WTC11 (cell line): ENCODE results near the gene URM1. TPM values are rescaled to one million over a fixed set of nuclear protein-coding genes. Genes with fewer than 3 reads are reported as not detected.
"Not testable (repeated sequence)": the region's sequence is repeated elsewhere in the genome, so short reads cannot be mapped to it uniquely, and the experiment has no call there.

Experiments used
- ATAC-seq: fragments of 200-7000 bp; cut with Tn5 transposase; 2 replicates; pipeline ENCODE4 v1.10.0; 2021; ENCODE audit warnings: mild to moderate bottlenecking, moderate library complexity
- CTCF ChIA-PET: fragments of 300-600 bp; sonication (Branson Sonifier 250); formaldehyde crosslinking; loops from one replicate; lab custom pipeline; 2021; ENCODE audit warnings: antibody characterized with exemption; lab: Charles Lee
- POLR2A ChIA-PET: fragments of 350-600 bp; sonication (Branson Sonifier 250); formaldehyde crosslinking; loops from one replicate; lab custom pipeline; 2021; ENCODE audit warnings: antibody characterized with exemption; lab: Charles Lee
- DNase-seq: peaks from one replicate; pipeline ENCODE4 v3.0.0; 2021; ENCODE audit warnings: low spot score
- H3K27ac Mint-ChIP-seq: 2 replicates; pipeline ENCODE4 v1.8.0; 2021; ENCODE audit warnings: mixed read lengths
- H3K27me3 Mint-ChIP-seq: 2 replicates; pipeline ENCODE4 v1.8.0; 2021; ENCODE audit warnings: low read depth, mild to moderate bottlenecking, moderate library complexity, mixed read lengths
- H3K36me3 Mint-ChIP-seq: 2 replicates; pipeline ENCODE4 v1.8.0; 2021; ENCODE audit warnings: mixed read lengths
- H3K4me1 Mint-ChIP-seq: 2 replicates; pipeline ENCODE4 v1.8.0; 2022; ENCODE audit warnings: mixed read lengths
- H3K4me3 Mint-ChIP-seq: 2 replicates; pipeline ENCODE4 v1.8.0; 2021; ENCODE audit warnings: mild to moderate bottlenecking, moderate library complexity, mixed read lengths
- H3K9me3 Mint-ChIP-seq: 2 replicates; pipeline ENCODE4 v1.8.0; 2021; ENCODE audit warnings: mixed read lengths
- CTCF ChIP-seq: fragments of 200-600 bp; IDR thresholded peaks from 2 replicates; pipeline ENCODE4 v1.8.0; 2022; ENCODE audit warnings: antibody characterized with exemption
- ETV6 ChIP-seq: sonication (generic); formaldehyde crosslinking; IDR thresholded peaks from 2 replicates; pipeline ENCODE4 v1.8.1; 2022; ENCODE audit warnings: mild to moderate bottlenecking, missing genetic modification reagents
- NFATC4 ChIP-seq: fragments of 250-450 bp; sonication (Bioruptor Pico); IDR thresholded peaks from 2 replicates; pipeline ENCODE4 v1.9.0; 2021; ENCODE audit warnings: mild to moderate bottlenecking
- SP1 ChIP-seq: sonication (generic); formaldehyde crosslinking; conservative IDR thresholded peaks from 2 replicates; pipeline ENCODE4 v1.8.1; 2022; ENCODE audit warnings: missing genetic modification reagents
- STAT6 ChIP-seq: sonication (generic); formaldehyde crosslinking; conservative IDR thresholded peaks from 2 replicates; pipeline ENCODE4 v1.8.1; 2023; ENCODE audit warnings: mild to moderate bottlenecking, low read depth, missing genetic modification reagents, moderate library complexity
- ZNF121 ChIP-seq: sonication (generic); formaldehyde crosslinking; IDR thresholded peaks from 2 replicates; pipeline ENCODE4 v1.8.0; 2023; ENCODE audit warnings: missing genetic modification reagents
- total RNA-seq: library from RNA; stranded (reverse); gene quantifications from 3 replicates; pipeline ENCODE4 v1.2.3, GENCODE V29; 2021
- TF ChIP-seq, protein P1 (sequence below): sonication (generic); formaldehyde crosslinking; IDR thresholded peaks from 2 replicates; pipeline ENCODE4 v1.8.1; 2023; ENCODE audit warnings: mild to moderate bottlenecking, missing genetic modification reagents
- TF ChIP-seq, protein P2 (sequence below): sonication (generic); formaldehyde crosslinking; IDR thresholded peaks from 2 replicates; pipeline ENCODE4 v1.8.1; 2022; ENCODE audit warnings: low read depth, missing genetic modification reagents, borderline replicate concordance
- TF ChIP-seq, protein P3 (sequence below): fragments of 250-450 bp; sonication (Bioruptor Pico); IDR thresholded peaks from 2 replicates; pipeline ENCODE4 v1.9.0; 2021; ENCODE audit warnings: mild to moderate bottlenecking
- TF ChIP-seq, protein P4 (sequence below): sonication (generic); formaldehyde crosslinking; IDR thresholded peaks from 2 replicates; pipeline ENCODE4 v1.8.1; 2022; ENCODE audit warnings: mild to moderate bottlenecking, missing genetic modification reagents, moderate library complexity, borderline replicate concordance
- TF ChIP-seq, protein P5 (sequence below): fragments of 250-450 bp; sonication (Bioruptor Pico); IDR thresholded peaks from 2 replicates; pipeline ENCODE4 v1.8.0; 2021; ENCODE audit warnings: mild to moderate bottlenecking

URM1 gene
- total RNA-seq, 1 experiment from 2014 or later: 67.9 TPM

- TF ChIP-seq STAT6 (CRISPR knock-in tag): no peak
- TF ChIP-seq, protein P1, sequence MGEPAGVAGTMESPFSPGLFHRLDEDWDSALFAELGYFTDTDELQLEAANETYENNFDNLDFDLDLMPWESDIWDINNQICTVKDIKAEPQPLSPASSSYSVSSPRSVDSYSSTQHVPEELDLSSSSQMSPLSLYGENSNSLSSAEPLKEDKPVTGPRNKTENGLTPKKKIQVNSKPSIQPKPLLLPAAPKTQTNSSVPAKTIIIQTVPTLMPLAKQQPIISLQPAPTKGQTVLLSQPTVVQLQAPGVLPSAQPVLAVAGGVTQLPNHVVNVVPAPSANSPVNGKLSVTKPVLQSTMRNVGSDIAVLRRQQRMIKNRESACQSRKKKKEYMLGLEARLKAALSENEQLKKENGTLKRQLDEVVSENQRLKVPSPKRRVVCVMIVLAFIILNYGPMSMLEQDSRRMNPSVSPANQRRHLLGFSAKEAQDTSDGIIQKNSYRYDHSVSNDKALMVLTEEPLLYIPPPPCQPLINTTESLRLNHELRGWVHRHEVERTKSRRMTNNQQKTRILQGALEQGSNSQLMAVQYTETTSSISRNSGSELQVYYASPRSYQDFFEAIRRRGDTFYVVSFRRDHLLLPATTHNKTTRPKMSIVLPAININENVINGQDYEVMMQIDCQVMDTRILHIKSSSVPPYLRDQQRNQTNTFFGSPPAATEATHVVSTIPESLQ: no peak
- no peak for TF ChIP-seq NFATC4 (CRISPR knock-in tag)
- TF ChIP-seq, protein P2, sequence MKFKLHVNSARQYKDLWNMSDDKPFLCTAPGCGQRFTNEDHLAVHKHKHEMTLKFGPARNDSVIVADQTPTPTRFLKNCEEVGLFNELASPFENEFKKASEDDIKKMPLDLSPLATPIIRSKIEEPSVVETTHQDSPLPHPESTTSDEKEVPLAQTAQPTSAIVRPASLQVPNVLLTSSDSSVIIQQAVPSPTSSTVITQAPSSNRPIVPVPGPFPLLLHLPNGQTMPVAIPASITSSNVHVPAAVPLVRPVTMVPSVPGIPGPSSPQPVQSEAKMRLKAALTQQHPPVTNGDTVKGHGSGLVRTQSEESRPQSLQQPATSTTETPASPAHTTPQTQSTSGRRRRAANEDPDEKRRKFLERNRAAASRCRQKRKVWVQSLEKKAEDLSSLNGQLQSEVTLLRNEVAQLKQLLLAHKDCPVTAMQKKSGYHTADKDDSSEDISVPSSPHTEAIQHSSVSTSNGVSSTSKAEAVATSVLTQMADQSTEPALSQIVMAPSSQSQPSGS (CRISPR knock-in tag): no peak
- TF ChIP-seq, protein P3, sequence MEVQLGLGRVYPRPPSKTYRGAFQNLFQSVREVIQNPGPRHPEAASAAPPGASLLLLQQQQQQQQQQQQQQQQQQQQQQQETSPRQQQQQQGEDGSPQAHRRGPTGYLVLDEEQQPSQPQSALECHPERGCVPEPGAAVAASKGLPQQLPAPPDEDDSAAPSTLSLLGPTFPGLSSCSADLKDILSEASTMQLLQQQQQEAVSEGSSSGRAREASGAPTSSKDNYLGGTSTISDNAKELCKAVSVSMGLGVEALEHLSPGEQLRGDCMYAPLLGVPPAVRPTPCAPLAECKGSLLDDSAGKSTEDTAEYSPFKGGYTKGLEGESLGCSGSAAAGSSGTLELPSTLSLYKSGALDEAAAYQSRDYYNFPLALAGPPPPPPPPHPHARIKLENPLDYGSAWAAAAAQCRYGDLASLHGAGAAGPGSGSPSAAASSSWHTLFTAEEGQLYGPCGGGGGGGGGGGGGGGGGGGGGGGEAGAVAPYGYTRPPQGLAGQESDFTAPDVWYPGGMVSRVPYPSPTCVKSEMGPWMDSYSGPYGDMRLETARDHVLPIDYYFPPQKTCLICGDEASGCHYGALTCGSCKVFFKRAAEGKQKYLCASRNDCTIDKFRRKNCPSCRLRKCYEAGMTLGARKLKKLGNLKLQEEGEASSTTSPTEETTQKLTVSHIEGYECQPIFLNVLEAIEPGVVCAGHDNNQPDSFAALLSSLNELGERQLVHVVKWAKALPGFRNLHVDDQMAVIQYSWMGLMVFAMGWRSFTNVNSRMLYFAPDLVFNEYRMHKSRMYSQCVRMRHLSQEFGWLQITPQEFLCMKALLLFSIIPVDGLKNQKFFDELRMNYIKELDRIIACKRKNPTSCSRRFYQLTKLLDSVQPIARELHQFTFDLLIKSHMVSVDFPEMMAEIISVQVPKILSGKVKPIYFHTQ (CRISPR knock-in tag): no peak
- TF ChIP-seq ZNF121 (CRISPR knock-in tag): no peak
- no peak for TF ChIP-seq SP1 (CRISPR knock-in tag)
- 0 out of 2 replicates have a peak, but pooled peaks have one; percentile 45 for TF ChIP-seq ETV6 (CRISPR knock-in tag)
- TF ChIP-seq, protein P4, sequence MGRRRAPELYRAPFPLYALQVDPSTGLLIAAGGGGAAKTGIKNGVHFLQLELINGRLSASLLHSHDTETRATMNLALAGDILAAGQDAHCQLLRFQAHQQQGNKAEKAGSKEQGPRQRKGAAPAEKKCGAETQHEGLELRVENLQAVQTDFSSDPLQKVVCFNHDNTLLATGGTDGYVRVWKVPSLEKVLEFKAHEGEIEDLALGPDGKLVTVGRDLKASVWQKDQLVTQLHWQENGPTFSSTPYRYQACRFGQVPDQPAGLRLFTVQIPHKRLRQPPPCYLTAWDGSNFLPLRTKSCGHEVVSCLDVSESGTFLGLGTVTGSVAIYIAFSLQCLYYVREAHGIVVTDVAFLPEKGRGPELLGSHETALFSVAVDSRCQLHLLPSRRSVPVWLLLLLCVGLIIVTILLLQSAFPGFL (CRISPR knock-in tag): no peak
- TF ChIP-seq CTCF: peak; percentile 83
- TF ChIP-seq, protein P5, sequence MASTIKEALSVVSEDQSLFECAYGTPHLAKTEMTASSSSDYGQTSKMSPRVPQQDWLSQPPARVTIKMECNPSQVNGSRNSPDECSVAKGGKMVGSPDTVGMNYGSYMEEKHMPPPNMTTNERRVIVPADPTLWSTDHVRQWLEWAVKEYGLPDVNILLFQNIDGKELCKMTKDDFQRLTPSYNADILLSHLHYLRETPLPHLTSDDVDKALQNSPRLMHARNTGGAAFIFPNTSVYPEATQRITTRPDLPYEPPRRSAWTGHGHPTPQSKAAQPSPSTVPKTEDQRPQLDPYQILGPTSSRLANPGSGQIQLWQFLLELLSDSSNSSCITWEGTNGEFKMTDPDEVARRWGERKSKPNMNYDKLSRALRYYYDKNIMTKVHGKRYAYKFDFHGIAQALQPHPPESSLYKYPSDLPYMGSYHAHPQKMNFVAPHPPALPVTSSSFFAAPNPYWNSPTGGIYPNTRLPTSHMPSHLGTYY (CRISPR knock-in tag): no peak
These were observed 41.1 kb downstream of the URM1 start (continued) for GRCh38 chr9:128412120-128412790.

- CTCF ChIA-PET: interaction anchor here (0.6 to 7.7 kb wide), 5 partner anchors 50 to 119 kb away, joined by 3 to 248 read pairs (median 4); no protein-coding TSS in a partner anchor
- ATAC-seq, H3K9me3 Mint-ChIP-seq, DNase-seq, H3K27ac Mint-ChIP-seq, H3K4me3 Mint-ChIP-seq, H3K36me3 Mint-ChIP-seq: not testable (repeated sequence)
- POLR2A ChIA-PET: interaction anchor here (0.5 kb wide), 1 partner anchor 87 kb away, joined by 3 read pairs; no protein-coding TSS in a partner anchor
- peaks cover 35% of the 10 kb centered on the region for H3K4me1 Mint-ChIP-seq
- H3K27me3 Mint-ChIP-seq: peaks cover 82% of the 10 kb centered on the region
These were observed 42.6 kb downstream of the URM1 start for GRCh38 chr9:128413728-128414127.
